GM08714 (cell line): Measurements from ENCODE around the gene URM1.

Experiments used
- H3K4me3 ChIP-seq: fragments of 200-500 bp; sonication (Bioruptor generic); 2 replicates; pipeline ENCODE4 v1.5.1; 2014; ENCODE audit warnings: mild to moderate bottlenecking, low read length, inconsistent platforms
- ZNF274 ChIP-seq: IDR thresholded peaks from 2 replicates; pipeline ENCODE4 v1.6.1; 2012; ENCODE audit warnings: mild to moderate bottlenecking, low read depth, low read length

URM1 gene

DNA sequence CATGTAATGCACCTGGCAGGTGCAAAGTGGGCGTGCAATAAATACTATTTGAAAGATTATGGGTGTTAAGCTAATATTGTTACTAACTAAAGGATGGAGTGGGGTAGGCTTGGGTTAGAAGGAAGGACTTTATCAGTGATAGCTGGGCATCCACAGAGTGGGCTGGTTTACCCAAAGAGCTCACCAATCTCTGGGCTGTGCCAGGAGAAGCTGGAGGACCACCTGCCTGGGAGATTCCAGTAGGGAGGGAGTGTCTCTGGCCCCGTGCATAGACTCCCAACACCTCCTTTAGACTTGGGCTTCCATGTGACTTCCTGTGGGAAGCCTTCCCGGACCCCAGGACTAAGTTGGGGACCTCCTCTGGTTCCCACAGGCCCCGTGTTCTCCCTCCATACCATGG is 5.6 kb upstream of the URM1 start:
- TF ChIP-seq ZNF274: no peak
- no peak overlapping the region for H3K4me3 ChIP-seq

DNA sequence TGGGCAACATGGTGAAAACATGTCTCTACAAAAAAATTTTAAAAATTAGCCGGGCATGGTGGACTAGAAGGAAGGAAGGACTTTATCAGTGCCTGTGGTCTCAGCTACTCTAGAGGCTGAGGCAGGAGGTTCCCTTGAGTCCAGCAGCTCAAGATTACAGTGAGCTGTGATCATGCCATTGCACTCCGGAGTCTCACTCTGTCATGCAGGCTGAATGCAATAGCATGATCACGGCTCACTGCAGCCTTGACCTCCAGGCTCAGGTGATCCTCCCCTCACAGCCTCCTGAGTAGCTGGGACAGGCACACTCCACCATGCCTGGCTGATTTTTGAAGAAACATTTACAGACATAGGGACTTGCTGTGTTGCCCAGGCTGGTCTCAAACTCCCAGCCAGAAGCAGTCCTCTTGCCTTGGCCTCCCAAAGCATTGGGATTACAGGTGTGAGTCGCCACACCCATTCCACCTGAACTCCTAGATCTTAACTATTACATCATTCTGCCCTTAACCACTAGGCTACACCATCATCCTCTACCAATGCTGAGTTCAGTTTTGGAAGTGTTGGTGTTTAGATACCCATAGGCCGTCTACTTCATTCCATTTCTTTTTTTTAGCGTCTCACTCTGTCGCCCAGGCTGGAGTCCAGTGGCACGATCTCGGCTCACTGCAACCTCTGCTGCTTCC is 2.0 kb upstream of the URM1 start:
- no peak for TF ChIP-seq ZNF274
- no peak overlapping the region for H3K4me3 ChIP-seq

DNA sequence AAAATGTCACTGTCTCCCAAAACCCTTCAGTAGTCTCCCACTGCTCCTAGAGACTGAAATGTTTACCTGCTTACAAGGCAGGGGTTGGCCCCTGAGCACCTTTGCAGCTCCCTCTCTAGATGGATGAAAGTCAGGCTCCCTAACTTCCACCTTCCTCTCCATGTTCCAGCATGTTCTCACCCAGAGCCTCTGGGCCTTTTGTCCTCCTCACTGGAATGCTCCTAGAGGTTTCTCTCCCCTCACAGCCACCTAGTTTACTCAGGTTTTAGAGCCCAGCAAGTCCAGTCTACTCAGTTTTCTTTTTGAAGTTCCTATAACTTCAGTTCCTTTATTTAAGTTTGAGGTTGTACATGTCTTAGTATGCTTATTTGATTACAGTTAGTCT is 815 bp upstream of the URM1 start:
- peak overlapping the region; percentile 69 for H3K4me3 ChIP-seq
- TF ChIP-seq ZNF274: no peak

DNA sequence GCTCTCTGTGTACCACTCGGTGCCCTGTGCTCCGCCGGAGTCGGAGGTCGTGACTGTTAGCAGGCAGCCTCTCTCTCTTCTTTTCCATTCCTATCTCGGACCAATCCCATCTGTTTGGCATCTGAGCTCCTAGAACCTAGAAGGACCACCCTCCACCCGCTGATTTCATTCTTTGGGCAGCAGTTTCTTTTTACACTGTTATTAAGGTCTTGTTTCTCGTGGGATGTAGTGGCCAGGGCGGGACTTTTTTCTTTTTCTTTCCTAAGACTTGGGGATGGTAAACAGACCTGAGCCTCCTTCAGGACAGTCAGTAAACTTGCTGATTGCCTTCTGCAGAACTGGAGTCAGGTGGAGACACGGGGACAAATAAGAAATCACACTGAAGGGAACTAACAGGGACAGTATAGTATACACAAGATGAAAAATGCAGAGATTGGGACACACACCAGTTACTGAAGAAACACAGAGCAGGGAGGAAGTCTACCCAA is 500 bp downstream of the URM1 start:
- peak overlapping the region; percentile 85 for H3K4me3 ChIP-seq
- TF ChIP-seq ZNF274: no peak

DNA sequence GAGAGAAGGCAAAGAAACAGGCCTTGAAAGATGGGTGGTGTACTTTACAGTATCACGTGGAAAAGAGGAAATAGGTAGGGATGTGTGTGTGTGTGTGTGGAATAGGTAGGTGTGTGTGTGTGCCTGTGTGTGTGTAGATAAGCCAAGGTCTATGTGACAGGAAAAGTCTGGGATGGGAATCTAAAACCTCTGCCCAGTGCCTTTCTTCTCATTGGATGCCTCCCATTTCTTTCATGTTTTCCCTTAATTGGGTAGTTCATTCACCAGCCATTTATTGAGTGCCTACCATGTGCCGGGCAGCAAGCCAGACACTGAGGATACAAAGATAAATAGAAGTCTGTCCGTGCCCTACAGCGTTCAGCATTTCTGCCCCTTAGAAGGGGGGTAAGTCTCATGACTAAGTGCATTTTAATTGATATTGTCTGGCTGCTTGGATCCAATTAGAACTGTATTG is 1.0 kb downstream of the URM1 start:
- TF ChIP-seq ZNF274: no peak
- H3K4me3 ChIP-seq: peak overlapping the region; percentile 85

DNA sequence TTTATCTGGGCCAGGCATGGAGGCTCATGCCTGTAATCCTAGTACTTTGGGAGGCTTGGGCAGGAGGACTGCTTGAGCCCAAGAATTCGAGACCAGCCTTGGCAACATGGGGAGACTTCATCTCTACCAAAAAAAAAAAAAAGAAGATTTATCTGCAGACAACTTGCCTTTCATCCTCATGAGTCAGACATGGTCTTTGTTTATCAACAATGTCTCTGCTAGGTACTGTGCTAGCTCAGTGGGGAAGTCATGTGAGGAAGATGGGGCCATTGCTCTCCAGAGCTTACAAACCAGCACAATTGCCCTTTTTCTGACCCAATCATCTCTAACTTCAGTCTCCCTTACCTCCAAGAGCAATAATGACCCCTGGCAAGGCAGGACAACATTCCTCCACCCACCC is 1.6 kb downstream of the URM1 start:
- H3K4me3 ChIP-seq: no peak overlapping the region; the same call in 1 of the 2 replicates
- TF ChIP-seq ZNF274: no peak

DNA sequence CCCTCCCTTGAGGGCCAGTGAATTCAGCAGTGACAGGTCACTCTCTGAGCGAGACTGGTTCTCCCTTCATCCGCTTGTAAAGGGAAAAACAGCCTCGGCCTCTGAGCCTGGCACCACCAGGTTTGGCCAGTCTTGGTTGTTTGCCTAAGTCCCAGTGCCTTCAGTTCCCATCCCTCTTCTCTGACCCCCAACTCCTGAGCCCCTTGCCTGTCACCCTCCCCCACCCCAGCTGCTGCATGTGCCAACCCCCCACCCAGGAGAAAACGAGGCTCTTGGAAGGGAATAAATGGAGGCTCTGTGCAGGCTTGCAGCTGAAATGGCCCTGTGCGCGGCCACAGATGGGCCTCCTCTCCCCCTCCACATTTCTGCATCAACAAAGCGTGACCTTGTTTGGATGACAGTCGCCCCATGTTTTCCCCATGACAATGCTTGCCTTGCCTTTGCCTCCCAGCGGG is 3.1 kb downstream of the URM1 start:
- H3K4me3 ChIP-seq: no peak overlapping the region
- TF ChIP-seq ZNF274: no peak

DNA sequence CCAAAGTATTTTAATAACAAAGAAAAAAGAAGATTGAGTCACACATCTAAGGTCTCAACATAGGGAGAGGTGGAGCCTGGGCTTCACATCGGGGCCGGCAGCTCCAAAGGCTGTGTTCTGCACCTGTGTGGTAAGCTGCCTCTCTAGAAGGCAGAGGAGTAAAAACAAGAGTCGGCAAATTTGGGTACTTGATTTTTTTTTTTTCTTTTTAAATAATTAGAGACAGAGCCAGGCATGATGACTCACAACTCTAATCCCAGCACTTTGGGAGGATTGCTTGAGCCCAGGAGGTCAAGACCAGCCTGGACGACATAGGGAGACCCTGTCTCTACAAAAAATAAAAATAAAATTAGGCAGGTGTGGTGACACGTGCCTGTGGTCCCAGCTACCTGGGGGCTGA is 4.7 kb downstream of the URM1 start:
- TF ChIP-seq ZNF274: no peak
- no peak overlapping the region for H3K4me3 ChIP-seq

DNA sequence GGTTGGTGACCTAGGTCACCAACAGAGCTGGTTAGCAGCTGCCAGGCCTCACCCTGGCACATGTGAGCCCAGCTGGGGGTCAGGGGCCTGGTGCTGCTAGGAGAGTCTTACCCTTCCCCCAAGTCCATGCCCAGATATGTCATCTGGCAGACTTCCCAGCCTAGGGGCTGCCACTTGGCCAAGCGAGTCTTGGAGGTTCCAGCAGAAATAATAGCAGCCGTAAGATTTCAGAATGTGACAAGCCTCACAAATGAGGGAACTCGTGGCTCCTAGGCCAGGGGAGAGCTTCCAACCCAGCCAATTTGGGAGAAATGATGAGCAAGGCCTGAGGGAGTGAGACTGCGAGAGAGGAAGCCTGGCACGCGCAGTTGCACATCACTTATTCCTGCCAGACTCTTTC is 11.1 kb downstream of the URM1 start:
- no peak for TF ChIP-seq ZNF274
- no peak overlapping the region for H3K4me3 ChIP-seq

DNA sequence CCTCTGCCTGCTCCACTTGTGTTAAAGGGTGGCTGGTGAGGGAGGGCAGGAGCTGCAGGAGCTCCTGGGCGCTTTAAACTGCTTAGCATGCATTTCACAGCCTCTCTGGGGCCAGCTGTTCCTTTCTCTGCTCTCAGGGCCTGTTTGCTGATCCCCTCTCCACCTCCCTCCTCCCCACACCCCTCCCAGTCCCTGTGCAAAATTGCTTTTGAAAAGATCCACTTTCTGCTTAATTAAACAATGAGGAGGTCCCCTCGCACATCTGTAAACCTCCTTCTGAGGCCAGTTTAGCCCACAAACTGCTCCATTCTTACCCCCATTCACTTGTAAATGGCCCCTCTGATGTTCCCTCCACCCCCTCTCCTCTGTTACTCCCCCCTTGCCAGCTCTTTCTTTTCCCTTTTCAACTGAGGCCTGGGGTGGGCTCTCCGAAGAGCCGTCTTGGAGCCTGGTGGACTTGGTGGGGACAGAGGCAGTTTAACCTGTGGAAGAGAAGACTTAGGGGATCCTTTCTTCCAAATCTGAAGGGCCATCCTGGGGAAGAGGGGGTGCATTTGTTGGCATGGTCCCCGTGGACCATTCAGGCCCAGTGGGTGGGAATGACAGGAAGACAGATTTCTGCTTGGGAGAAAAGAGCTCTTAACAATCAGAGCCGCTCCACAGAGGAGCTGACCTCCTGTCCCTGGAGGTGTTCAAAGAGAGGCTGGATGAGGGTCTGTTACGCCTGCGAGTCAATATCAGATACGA is 12.0 kb downstream of the URM1 start:
- no peak for TF ChIP-seq ZNF274
- H3K4me3 ChIP-seq: no peak overlapping the region

DNA sequence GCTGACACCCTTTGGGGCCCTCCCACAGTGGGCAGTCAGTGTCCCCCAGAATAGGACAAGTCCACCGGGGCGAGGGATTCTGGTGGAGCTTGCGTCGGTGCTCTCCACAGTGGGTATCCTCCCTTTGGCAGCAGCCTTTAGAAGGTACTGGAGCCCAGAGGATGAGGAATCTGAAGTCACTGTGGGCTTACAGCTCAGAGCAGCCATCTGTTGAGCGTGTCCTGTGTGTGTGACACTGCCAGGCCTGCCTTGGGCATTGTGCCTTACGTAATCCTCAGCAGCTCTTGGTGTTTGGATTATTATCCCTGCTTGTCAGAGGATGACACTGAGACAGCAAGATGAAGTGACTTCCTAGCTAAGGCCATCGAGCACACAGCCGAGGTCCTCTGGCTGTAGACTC is 12.6 kb downstream of the URM1 start:
- H3K4me3 ChIP-seq: no peak overlapping the region
- TF ChIP-seq ZNF274: no peak

DNA sequence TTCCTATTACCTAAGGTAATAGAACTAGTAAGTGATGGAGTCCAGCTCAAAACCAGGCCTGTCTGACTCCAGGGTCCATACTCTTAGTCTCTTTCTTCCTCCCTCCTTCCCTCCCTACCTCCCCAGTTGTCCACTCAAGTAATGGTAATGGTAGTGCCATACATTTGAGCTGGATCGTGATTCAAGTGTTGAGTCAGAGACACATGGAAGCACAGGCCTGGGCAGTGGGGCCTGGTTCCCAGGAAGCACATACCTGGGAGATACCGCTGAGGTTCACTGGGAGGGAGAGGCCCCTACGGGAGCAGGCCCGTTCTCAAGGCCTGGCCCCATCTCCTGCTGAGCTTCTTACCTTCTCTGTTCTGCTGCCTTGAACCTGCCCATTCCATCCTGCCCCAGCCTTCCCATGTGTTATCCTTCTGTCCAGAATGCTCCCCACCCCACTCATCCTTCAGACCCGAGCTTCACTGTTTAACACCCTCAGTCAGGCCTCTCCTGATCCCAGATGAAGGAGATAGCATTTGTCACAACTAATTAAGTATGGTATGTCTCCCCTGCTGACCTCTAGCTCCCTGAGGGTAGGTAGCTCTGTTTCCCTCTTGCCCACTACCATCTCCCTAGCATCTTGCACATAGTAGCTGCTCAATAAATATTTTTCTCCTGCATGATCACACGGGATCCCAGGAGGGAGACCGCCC is 13.8 kb downstream of the URM1 start:
- TF ChIP-seq ZNF274: no peak
- no peak overlapping the region for H3K4me3 ChIP-seq

DNA sequence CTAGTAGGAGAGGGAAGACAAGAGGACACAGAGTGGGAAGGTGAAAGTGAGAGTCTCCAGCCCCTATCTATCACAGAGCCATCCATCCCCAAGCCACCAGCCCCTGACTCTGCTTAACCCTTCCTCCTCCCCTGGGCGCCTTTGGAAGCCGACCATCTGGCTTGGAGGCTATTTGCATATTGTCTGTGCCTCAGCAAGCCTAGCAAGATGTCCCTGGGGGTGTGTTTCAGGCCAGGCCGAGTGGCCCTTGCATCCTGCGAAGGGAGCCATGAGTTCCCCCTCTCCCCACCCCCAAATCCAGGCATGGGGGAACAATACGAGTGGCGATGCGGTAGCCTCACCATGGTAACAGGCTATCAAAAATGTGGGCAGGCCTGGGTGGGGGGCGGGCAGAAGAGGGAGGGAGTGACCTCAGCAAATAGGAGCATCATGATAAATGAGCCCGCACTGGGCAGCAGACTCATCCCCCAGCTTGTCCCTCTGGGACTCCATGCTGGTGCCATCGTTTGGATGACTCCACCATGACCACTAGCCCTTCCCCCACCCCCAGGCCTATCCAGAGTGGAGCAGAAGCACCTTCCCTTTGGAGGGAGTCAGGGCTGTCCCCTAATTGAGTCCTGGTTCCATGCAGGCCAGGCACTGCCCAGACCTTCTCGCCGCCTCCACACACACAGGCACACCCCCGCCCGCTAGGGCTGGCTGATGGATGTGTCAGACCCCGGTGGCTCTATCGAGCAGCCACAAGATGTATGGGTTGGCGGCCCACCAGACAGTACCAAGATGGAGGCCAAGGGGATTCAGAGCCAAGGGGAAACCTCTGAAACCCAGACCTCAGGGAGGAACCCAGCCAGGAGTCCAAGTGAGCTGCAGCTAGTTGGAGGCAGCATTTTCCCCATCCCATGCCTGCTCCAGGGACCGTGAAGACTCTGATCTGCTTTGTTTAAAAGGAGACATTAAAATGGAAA is 14.6 kb downstream of the URM1 start:
- TF ChIP-seq ZNF274: no peak
- H3K4me3 ChIP-seq: no peak overlapping the region

DNA sequence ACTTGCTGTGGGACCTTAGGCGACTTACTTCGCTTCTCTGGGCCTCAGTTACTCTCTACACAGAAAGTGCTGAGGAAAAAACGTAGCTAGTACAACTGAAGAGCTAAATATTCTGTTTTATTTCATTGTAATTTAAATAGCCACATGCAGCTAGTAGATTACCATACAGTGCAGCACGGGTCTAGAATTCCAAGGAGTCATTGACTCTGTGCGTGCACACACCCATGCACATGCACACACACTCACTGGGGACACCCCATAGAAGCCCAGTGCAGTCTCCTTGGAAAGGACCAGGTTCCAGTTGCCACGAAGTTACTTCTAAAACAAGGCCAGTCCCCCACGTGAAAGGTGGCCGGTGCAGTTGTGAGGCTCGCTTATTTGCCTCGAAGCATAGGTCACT is 17.0 kb downstream of the URM1 start:
- no peak overlapping the region for H3K4me3 ChIP-seq
- TF ChIP-seq ZNF274: no peak
